ENCODE data around the gene BLOC1S4. TPM values are rescaled to one million over a fixed set of nuclear protein-coding genes. Genes with fewer than 3 reads are reported as not detected.

Gene BLOC1S4
- total RNA-seq, 1 experiment from 2014 or later = 29.6 TPM

DNA sequence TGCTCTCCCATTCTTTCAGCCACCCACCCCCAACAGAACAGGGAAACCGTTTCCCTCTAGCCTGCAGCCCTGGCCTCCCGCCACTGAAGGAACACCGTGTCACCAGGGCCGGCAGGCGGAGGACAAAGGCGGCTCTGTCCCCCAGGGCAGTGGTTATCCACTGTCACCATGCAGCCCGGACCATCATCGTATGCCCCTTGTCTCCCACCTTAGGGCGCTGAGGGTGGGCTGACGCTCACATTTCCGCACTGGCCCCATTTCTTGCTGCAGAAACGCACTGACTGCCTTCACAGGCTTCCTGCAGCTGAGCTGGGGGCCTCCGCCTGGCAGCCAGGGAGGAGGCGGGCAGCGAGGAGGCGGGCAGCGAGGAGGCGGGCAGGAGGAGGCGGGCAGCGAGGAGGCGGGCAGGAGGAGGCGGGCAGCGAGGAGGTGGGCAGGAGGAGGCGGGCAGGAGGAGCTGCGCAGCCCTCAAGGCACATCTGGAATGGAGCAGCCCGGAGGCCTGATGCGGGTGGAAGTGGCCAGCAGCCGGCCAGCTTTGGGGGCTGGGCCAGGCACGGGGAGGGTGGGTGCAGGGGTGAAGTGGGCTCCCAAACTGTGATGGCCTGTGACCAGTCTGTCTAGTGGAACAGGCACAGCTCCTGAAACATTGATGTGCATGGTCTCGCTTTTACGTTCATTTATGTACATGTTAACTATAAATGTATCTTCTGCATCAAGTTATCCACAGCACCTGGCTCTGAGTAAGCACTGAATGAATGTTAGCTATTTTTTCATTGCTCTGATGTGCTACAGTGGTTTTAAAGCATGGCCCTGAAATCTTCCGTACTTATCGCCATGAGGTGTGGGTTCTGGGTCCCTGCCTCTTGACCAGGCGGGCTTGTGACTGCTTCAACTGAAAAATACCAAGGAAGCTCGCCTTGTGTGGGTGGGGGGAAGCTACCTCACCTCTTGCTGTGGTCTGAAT lies 46.0 kb downstream of the BLOC1S4 start:
- DNase-seq (ENCODE audit: low read depth) = no peak

DNA sequence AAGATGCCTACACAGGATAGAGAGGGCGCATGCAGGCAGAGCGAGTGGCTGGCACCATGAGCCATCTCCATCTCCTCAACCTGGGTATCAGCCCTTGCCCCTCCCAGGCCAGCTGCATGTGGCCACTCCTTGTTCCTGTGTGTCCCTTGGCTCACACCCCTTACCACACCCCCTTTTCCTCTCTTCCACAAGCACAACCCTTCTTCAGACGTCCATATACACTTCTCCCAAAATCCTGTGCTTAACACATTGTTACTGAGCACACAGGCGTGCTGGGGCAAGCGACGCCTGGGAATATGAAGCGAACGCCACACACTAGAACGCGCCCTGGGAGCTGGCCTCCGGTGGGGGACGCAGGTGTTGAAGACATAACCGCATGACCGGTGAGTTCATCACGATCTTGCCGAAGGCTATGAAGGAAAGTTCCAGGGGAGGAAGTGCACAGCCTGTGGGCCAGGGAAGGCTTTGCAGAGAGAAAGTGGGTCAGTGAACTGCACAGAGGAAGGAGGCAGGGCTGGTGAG lies 47.4 kb downstream of the BLOC1S4 start:
- no peak for DNase-seq (ENCODE audit: low read depth)

DNA sequence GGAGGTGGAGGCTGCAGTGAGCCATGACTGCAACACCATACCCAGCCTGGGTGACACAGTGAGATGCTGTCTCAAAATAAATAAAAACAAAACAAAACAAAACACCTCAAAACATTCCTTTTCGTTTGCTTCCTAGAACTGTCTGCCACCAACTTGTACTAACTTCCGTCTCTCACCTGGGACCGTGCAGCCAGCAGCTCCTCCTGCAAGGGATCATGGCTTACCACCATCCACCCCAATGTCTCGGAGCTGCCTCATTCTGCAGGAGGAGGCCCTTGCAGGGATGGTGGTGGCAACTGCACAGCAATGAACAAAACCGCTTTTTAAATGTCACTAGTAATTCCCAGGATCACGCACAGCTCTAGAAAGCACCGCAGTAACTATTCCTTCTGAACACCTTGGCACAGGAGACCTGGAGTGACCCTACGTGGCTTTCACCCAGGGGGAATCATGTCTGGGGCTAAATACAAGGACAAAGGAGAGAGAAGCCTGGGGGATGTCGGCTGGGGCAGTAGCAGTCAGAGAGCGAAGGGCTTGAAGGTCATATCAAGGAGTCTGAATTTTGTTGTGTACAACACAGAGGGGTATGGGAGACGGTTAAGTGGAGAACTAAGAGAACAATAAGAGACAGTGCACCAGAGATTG lies 49.1 kb downstream of the BLOC1S4 start:
- no peak for DNase-seq (ENCODE audit: low read depth)

DNA sequence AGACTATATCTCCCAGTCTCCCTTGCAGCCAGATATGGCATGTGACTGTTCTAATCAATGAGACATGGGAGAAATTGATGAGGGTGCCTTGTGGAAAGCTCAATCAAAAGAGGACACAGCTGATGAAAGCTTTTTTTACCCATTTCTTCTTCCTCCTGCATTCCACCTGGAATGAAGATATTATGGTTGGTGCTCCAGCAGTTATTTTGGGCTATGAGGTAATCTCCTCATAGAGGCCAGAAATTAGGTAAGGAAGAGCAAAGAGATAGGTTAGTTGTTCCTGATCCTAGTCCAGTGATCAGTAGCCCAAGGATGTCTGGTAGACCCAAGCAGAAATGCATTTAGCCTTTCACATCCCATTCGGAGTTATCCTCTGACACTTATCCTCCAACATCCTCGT lies 49.7 kb downstream of the BLOC1S4 start:
- no peak for DNase-seq (ENCODE audit: low read depth)

Other genes with a start within 250 kb of the BLOC1S4 start
- 0.98 and 1.3 TPM in 2 replicates for gene PPP2R2C, start 243.6 kb upstream of the BLOC1S4 start, total RNA-seq (2014; rRNA removed)
- 28.5 and 32.5 TPM in 2 replicates for gene MAN2B2, start 141.0 kb upstream of the BLOC1S4 start, total RNA-seq (2014; rRNA removed)
- 99.3 and 131 TPM in 2 replicates for gene MRFAP1, start 75.5 kb upstream of the BLOC1S4 start, total RNA-seq (2014; rRNA removed)
- gene S100P, start 22.3 kb upstream of the BLOC1S4 start, total RNA-seq (2014; rRNA removed) = not detected in 2 replicates
- gene MRFAP1L1, start 6.3 kb upstream of the BLOC1S4 start, total RNA-seq (2014; rRNA removed) = 61.1 and 61.8 TPM in 2 replicates
- 14.1 and 19.0 TPM in 2 replicates for gene KIAA0232, start 66.6 kb downstream of the BLOC1S4 start, total RNA-seq (2014; rRNA removed)
- gene TBC1D14, start 193.7 kb downstream of the BLOC1S4 start, total RNA-seq (2014; rRNA removed) = 46.1 and 51.9 TPM in 2 replicates

All from LHCN-M2 (cell line).